Measurements from ENCODE around the gene CHMP5. TPM values are rescaled to one million over a fixed set of nuclear protein-coding genes. Genes with fewer than 3 reads are reported as not detected.

The CHMP5 gene
- total RNA-seq (2014; rRNA removed; shearing (Covaris generic)) (31.2 and 39.7 TPM in 2 replicates), total RNA-seq (2022) (50.1 and 51.5 TPM in 2 replicates), Bru-seq, nascent RNA (percentile 76 among the genes with signal in this experiment), BruChase-seq, experiment 1, labeled RNA remaining after a 6-hour chase (percentile 78 among the genes with signal in this experiment), BruChase-seq, experiment 2, labeled RNA remaining after a 2-hour chase (percentile 79 among the genes with signal in this experiment)
- long read RNA-seq, transcript CHMP5-201 (8 exons, 1,477 nt) = major isoform, 100 of 120 reads
- long read RNA-seq, partial matches to known transcripts = 7 of 120 reads
- long read RNA-seq, other reads (novel, unspliced or antisense) = 10 of 120 reads

- CTCF ChIA-PET (ENCODE audit: unreplicated experiment) = interaction anchor here (0.6 kb wide), 1 partner anchor 18 kb away, joined by 3 read pairs; no protein-coding TSS in a partner anchor
- no peaks in the 10 kb centered on the region for H3K9me2 ChIP-seq (ENCODE audit: insufficient read depth, low read length)
- H4K20me1 ChIP-seq (ENCODE audit: insufficient read depth, low read length) = no peaks in the 10 kb centered on the region
- peak within 1 kb of the TSS; percentile 77 for H3K4me3 ChIP-seq (ENCODE audit: low read depth, low read length, poor library complexity, severe bottlenecking)
- TF ChIP-seq EZH2phosphoT487 (IDR thresholded peaks at IDR 0.05; ENCODE audit: borderline replicate concordance, low read depth, low read length) (no peak), CTCF (conservative IDR thresholded peaks at IDR 0.05; ENCODE audit: low read length) (no peak)
- peaks cover 33% of the 10 kb centered on the region for H3K79me2 ChIP-seq (ENCODE audit: insufficient read depth, low read depth, low read length)
- DNase-seq (ENCODE audit: low spot score) = peak; percentile 99
- peaks cover 12% of the 10 kb centered on the region for H3K4me1 ChIP-seq (ENCODE audit: insufficient read depth, low read length, poor library complexity, severe bottlenecking)
- POLR2A ChIA-PET = interaction anchor here (1.2 to 1.7 kb wide), 2 partner anchors 17 to 25 kb away, joined by 3 to 5 read pairs; partner anchors contain the start of gene NFX1
- peak within 1 kb of the TSS; percentile 32 for H3K27ac ChIP-seq (ENCODE audit: low read depth, low read length, poor library complexity, severe bottlenecking)
- intact Hi-C loops (cut with micrococcal nuclease; ENCODE audit: unreplicated experiment) = loop anchor here (1.0 kb wide), 2 partner anchors 26 to 33 kb away; partner anchors contain the start of gene NFX1
- BruUV-seq (replicated peaks) = no TSS peak
- peak within 1 kb of the TSS; percentile 98 for H3K4me2 ChIP-seq (ENCODE audit: low read length)
- no peaks in the 10 kb centered on the region for H3K9me3 ChIP-seq (ENCODE audit: low read length)
- H2AFZ ChIP-seq (ENCODE audit: low read length) = peak within 1 kb of the TSS; percentile 47; the same call in 1 of the 2 replicates
- H3K36me3 ChIP-seq (ENCODE audit: insufficient read depth, low read length) = peaks cover 65% of the 10 kb centered on the region
Observed at GRCh38 chr9:33264473-33265177, at the start of gene CHMP5, which contains the start of gene BAG1. Gene CHMP5 (plus strand): TSS chr9:33265049. CDS start chr9:33265079, 30 bp downstream. Gene BAG1 (minus strand): TSS chr9:33264708.

GRCh38 chr9:33220681-33221567 is 43.9 kb upstream of the CHMP5 start:
- H3K9me2 ChIP-seq (ENCODE audit: insufficient read depth, low read length) = no peaks in the 10 kb centered on the region
- H3K27ac ChIP-seq (ENCODE audit: low read depth, low read length, poor library complexity, severe bottlenecking) = peak overlapping the region; percentile 69
- no peaks in the 10 kb centered on the region for H4K20me1 ChIP-seq (ENCODE audit: insufficient read depth, low read length)
- intact Hi-C loops (cut with micrococcal nuclease; ENCODE audit: unreplicated experiment) = loop anchor here (5.0 to 10.0 kb wide), 2 partner anchors 194 to 636 kb away; partner anchors contain the start of gene DNAJA1
- H3K4me2 ChIP-seq (ENCODE audit: low read length) = peak overlapping the region; percentile 68
- POLR2A ChIA-PET = interaction anchor here (0.8 to 1.4 kb wide), 4 partner anchors 18 to 26 kb away, joined by 3 to 5 read pairs (median 4); no protein-coding TSS in a partner anchor
- no peaks in the 10 kb centered on the region for H3K36me3 ChIP-seq (ENCODE audit: insufficient read depth, low read length)
- H2AFZ ChIP-seq (ENCODE audit: low read length) = peak overlapping the region; percentile 80
- no TSS peak for BruUV-seq (replicated peaks)
- peak; percentile 65 for DNase-seq (ENCODE audit: low spot score)
- H3K9me3 ChIP-seq (ENCODE audit: low read length) = no peaks in the 10 kb centered on the region
- TF ChIP-seq CTCF (conservative IDR thresholded peaks at IDR 0.05; ENCODE audit: low read length) = no peak
- CTCF ChIA-PET (ENCODE audit: unreplicated experiment) = no interaction called here
- peak overlapping the region; percentile 45 for H3K4me3 ChIP-seq (ENCODE audit: low read depth, low read length, poor library complexity, severe bottlenecking)
- no peaks in the 10 kb centered on the region for H3K79me2 ChIP-seq (ENCODE audit: insufficient read depth, low read depth, low read length)
- peaks cover 52% of the 10 kb centered on the region for H3K4me1 ChIP-seq (ENCODE audit: insufficient read depth, low read length, poor library complexity, severe bottlenecking)
